T-helper 1 cell (primary cell): Measurements from ENCODE around the gene ANO1.

Experiments used
- DNase-seq, 5 donors: peaks; one replicate each; pipeline ENCODE4 v3.0.0-alpha.2; 2012 to 2020

ANO1 gene

DNA sequence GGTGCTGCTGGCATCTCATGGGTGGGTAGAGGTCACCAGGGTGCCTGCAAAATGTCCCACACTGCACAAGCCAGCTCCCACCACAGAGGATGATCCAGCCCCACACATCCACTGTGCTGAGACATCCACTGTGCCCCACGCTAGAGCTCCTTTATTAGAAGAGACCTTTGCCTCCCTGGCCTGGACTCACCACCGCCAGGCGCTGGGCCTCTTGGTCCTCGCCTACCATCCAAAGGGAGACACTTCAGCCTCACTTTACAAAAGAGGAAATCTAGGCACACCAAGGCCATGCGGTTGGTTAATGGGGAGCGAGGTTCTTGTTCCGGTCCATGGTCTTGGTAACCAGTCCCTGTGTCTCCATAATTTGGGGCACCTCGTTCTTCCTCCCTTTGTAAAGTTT lies 3.4 kb upstream of the ANO1 start:
- no peak for DNase-seq

DNA sequence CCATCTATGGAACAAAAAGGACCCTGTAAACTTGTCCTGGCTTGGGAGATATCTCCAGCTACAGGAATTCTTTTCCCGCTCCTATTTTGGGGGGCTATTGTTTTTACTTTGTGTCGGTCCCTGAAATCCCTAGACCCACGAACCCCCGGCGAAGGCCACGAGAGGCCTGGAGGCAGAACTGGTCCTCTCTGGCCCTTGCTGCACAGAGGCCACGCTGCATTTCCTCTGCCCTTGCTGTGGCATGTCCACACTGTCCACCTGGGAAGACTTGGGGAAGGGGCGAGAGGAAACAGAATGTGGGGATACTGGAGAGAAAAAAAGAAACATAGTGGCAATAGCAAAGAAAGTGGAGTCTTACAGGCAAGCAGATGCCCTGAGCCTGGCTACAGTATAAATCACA lies 2.3 kb upstream of the ANO1 start:
- no peak for DNase-seq

DNA sequence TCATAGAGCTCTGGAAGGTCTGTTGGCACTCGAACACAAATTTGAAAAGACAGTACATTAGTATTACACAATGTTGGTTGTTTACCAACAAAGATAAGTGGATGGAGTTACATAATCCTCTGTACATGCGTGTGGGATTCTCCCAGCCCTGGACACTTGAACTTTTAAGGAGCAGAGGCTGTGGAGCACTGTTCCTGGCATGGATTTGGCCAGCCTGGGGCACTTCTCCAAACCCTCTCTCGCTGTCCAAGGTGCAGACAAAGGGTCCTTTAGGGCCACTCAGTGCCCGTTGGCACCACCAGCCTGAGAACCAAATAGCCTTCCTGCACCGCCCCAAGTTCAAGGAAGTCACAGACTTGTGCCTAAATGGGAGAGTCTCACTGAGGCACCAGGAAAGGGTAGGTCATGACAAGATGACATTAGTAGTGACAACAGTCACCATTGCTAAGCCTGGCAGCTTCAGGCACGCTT lies 1.6 kb upstream of the ANO1 start:
- DNase-seq = no peak

DNA sequence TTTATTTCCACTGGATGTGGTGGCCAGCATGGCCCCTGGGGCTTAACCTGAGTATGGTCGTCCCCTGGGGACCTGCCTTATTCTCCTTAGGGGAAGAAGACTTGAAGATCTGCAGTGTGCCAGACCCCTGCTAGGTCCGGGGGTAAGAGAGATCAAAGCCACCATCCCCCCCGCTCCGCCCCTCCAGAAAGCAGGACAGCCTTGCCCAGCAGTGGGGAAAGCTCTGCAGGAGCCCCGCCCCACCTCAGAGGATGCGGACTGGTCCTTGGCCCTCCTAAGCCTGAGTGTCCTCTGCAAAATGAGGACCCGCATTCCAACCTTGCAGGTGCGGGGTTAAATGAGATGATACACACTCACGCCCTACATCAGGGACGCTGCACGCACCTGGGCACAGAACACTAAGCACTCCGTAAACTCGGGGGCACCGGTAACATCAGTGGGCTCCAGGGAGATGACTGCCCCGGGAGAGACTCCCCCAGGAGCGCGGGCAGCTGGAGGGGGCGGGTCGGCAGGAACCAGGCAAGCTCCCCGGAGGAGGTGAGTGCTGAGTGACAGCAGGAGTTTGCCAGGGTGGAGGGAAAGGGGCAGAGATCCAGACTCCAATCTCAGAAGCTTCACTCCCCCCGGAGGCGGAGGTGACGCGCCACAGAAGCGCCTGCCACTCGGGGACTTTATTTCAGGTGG lies 564 bp upstream of the ANO1 start:
- DNase-seq = no peak

DNA sequence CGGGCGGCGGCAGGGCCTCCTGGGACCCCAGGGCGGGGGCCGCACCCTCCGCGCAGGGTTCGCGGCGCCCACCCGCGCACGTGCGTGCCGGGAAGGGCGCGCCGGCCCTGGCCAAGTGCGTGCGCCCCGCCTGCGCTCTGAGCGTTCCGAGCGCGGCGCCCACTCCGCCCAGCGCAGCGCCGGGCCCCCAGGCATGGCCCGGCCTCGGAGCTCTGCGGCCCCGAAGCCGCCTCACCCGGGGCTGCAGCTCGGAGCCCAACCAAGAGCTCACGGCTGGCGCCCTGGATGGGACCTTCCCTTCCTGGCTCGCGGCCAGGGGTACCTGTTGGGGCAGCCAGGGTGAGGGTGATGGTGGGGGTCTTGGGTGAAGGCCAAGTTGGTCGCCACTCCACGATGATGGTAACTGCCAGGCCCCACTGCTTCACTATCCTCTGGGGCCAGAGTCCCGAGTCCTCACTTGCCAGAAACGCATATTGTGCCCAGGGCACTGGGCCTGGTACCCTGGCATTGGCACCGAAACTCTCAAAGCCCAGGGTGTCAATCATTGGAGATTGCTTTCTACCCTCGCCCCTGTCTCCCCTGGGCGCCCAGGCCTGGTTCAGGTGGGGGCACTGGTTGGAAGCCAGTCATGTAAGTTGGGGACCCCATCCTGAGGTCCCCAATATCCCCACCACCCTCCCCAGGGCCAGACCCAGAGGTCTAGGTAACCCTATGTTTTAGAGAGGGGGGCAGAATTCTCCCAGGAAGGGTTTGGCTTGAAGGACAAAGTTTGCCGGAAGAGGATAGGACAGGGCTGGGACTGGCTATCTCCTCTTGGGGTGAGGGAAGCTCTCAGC lies 882 bp downstream of the ANO1 start:
- no peak for DNase-seq

DNA sequence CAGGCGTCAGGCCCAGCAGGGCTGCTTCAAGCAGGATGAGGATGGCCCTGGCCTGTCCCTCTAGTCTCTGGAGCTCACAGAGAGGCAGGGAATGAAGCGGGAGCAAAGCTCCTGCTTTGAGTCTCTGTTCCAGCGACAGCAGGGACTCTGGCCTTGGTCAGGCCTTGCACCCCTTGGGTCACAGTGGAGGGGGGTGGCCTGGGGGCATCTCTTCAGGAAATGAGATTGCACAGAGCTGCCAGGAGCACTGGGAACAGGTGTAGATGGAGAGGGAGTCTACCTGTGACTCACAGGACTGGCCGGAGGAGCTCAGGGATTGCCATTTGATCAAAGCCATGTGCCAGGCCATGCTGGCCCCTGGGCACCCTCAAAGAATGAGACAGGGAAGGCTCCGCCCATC lies 1.6 kb downstream of the ANO1 start:
- no peak for DNase-seq

DNA sequence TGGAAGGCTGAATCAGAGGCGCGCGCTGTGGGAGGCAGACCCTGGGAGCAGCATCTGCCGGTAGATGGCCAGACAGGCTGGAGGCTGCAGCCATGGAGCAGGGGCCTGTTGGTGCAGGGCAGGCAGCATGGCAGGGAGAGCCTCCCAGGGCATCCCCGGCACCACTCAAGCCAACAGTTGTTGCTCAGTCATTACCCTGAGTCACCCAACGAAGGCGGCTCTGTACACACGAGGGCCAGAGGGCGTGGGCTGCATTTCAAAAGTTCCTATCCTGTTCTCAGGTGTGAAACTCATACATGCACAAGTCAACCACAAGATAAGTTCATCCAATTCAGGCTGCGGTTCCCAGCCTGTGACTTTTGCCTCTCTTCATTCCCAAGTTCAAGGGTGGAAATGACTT lies 2.6 kb downstream of the ANO1 start:
- DNase-seq = no peak

DNA sequence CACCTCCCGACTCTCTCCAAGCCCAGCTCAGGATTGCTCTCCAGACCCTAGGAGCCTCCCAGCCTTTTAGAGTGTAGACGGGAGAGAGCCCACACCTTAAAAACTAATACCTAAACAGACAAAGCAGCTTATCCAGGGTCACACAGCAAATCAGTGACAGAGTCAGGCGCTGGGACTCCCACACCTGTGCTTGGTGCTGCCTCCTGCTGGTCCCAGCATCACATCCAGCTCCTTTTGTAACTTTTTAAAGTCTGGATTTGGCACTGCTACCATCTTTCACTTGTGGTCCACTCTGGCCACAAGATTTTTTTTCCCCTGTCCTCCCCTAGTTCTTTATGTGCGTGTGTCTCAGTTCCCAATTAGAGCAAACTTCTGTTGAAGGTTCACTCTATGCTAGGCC lies 4.7 kb downstream of the ANO1 start:
- DNase-seq = no peak

DNA sequence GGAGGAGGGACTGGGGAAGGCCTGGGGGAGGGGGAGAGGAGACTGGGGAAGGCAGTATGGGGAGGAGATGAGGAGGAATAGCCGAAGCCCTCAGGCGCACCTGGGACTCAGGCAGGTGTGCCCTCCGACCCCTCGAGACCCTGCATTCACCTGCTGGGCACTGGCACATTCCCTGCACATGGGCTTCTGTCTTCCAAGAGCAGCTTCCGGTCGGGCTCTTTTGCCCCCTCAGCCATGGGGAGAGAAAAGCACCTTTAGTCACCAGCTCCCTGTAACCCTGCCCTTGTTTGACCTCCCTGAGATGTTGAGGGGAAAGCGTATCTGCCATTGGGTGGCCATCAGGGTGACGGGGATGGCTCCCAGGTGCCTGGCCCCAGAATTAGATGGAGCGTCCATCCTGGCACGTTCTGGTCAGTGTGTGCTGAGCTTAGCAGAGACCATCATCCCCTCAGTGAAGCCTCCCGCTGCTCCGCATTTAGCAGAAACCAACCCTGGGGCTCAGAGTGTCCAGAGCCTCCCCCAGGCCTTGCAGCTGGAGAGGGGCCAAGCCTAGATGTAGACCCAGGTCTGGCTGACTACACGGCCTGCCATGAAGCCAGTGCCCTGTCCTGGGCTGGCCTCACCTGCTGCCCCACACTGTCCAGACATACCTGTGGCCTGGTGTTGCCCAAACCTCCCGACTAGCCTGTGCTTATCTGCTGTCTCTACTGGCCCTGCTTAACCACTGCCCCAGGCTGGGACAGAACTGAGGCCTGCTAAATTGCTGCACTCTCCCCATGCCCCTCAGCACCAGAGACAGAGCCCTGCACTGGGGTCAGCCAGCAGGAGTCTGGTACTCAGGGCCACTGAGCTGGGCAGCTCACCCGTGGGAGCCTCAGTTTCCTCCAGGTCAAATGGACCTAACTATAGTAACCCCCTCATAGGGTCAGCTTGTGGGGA lies 6.2 kb downstream of the ANO1 start:
- DNase-seq = no peak

DNA sequence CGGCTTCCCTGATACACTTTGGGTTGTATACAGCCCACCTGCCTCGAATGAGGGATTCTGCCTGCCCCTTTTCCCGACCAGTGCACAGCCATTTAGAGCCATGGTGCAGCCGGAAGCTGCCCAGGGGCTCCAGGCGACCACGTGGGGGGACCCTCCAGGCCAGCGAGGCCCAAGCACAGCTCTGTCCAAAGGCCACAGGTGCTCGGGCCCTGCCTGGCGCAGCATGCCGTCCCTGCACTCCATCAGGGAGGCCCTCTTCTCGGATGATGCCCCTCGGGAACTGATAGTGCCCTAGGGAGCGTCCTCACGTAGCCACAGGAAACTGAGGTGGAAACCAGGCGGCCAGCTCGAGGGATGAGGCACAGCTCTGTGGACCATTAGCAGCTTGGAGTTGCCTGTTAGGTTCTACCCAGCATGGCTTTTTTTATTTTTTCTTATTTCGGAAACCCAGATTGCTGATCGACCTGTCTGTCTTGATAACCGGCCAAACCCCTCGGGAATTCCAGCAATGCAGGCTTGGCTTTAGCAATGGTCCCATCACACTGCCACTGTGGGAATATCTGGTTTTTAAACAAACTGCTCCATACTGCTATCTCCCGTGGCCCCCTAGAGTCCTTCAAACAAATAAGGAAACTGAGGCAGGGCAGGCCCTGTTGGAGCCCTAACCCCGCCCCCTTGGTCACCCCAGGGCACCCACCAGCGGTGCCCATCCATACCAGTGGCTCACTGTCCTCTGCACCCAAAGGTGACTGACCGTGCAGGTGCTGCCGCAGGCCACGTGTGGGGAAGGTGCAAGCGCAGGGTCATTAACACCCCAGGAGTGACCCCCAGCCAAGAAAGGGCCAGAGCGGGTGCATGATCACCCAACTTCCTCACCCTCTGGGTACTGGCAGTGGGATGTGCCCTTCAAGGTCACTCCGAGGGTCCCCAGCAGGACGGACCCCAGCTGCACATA lies 8.0 kb downstream of the ANO1 start:
- no peak for DNase-seq

DNA sequence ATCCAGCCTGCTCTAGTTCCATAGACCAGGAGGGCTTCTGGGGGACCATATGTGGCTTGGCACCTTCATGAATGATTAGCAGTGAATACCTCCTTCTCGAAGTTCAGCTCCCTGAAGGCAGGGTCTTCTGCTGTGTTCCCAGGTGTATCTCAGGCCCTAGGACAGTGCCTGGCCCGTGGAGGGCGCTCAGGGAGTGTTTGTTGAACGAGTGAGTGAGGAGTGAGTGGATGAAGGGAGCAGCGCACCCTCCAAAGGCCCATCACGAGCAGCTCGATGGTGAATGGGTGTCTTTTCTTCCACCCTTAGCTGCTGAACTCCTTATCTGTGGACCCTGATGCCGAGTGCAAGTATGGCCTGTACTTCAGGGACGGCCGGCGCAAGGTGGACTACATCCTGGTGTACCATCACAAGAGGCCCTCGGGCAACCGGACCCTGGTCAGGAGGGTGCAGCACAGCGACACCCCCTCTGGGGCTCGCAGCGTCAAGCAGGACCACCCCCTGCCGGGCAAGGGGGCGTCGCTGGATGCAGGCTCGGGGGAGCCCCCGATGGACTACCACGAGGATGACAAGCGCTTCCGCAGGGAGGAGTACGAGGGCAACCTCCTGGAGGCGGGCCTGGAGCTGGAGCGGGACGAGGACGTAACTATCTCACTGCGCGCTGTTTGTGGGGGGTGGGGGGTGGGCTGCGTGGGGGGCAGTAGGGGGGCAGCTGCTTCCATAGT lies 9.5 kb downstream of the ANO1 start:
- DNase-seq = no peak

DNA sequence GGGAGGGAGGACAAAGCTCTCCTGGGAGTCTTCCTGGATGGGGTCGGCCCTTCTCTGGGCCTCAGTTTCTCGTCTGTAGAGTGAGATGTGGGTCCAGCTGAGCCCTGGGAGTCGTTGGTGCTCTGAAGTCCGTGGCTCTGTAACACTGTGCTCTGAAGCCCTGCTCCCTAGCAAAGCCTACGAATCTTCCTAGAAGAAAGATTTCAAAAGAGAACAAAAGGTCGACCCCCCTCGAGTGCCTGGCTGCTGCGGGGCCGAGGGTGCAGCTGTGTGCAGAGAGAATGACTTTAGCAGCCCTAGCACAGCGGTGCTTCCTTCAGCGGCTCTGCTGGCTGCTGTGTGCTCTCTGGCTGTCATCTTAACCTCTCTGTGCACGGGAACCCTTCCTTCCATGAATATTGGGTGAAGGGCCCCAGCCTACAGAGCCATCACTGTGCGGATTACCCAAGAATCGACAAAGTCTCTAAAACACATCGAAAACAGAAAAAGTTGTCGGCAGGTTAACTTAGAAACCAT lies 10.7 kb downstream of the ANO1 start:
- no peak for DNase-seq

DNA sequence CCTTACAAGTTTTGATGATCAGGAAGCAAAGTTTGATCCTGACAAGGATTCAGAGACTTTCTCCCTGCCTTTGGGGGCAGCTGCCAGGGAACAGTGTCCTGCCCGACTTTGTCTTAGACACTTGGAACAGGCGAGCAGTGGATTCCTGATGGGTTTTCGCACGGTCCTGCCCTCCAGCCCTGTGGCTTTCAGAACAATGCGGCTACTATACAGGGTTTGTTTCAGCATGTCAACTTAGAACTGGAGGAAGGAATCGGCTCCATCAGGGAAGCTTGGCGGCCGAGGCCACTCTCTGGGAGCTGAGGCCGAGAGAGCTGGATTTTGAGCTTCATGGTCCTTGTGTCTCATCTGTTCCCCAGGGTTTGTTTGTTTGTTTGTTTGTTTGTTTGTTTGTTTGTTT lies 11.5 kb downstream of the ANO1 start:
- no peak for DNase-seq

DNA sequence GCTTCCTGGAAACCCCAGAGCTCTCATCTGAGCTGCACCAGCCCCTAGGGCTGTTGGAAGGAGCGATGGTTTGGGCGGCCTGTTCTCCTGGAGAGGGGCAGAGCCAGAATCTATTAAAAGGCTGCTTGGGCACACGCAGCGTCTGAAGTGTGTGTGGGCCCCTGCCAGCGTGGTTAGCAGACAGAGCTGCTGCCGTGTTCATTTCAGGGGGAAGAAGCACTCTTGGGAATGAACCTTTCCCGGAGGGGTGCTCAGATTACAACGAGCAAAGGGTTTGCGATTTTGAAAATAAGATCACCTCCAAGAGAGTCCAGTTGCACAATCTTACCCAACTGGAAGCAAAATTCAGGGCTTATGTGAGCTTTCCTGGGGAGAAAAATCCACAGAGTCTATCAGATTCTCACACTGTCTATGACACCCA lies 12.9 kb downstream of the ANO1 start:
- DNase-seq = no peak

DNA sequence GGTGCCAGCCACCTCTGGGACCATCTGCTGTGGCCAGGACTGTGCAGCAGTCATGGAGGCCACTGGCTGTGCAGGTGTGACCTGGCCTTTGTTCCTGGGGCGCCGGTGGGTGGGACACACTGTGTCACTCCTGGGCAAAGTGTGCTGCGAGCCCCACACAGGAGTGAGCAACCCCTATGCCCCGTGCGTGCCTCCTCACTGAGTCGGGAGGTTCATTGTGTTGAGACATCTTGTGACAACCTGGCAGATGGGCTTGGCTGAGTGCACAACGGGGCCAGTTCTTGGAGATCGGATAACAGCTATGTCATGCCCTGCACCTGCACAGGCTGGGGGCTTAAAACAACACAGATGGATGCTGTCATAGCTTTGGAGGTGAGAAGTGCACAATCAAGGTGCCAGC lies 13.5 kb downstream of the ANO1 start:
- no peak for DNase-seq

DNA sequence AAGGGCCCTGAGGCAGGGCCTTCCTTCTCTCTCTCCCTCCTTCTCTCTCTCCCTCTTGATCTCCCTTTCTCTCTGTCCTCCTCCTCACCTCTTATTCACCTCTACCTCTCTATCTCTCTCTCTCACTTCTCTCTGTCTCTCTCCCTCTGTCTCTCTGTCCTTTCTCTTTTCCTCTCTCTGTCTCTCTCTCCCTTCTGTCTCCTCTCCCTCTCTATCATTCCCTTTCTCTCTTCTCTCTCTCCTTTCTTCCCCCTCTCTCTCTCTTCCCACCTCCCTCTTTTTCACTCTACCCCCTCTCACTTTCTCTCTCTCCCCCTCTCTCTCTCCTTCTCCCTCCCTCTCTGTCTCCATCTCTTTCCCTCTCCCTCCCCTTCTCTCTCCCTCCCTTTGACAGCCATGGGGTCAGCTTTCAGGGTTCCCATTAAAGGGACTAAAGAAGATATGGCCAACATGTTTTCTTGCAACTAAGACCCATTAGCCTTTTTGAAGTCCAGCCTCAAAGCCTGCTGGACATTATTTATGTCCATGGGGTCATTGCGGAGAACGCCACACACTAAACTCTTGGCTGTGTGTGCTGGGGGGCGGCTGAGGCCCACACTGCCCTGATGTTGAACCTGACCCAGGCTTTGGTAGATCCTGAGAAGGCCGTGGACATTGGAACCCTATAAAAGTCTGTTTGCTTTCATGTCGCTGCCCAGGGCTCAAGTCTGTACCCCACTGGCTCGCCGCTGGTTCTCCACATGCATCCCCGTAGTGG lies 15.0 kb downstream of the ANO1 start:
- DNase-seq = no peak

DNA sequence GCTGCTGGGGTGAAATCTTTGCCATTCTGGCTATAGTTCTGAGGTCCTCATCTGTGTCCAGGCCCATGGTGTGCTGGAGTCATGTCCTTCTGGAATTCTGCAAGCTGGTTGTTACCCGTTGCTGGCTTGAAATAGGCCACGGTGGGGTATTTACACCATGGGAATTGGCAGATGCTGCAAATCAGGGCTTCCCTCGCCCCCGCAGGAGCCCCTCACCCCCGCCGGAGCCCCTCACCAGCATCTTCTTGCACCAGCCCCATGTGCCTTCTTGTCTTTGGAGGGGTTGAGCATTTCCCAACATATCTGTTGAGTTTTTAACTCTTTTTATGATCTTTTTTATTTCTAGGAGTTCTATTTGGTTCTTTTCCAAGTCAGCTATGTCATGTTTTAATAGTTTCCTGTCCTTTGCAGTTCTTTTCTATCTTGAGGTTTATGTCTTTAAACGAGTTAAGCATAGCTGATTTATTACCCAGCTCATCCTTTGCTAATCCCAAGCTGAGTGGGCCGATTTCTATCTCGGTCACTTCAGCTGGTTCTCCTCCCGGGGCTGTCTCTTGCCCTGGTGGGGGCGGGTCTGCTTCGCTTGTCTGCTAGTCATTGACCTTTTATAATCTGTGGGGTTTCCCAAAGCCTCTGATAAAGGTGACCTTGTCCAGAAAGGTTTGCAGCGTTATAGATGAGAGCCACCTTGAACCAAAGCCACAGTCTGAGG lies 17.6 kb downstream of the ANO1 start:
- no peak for DNase-seq

DNA sequence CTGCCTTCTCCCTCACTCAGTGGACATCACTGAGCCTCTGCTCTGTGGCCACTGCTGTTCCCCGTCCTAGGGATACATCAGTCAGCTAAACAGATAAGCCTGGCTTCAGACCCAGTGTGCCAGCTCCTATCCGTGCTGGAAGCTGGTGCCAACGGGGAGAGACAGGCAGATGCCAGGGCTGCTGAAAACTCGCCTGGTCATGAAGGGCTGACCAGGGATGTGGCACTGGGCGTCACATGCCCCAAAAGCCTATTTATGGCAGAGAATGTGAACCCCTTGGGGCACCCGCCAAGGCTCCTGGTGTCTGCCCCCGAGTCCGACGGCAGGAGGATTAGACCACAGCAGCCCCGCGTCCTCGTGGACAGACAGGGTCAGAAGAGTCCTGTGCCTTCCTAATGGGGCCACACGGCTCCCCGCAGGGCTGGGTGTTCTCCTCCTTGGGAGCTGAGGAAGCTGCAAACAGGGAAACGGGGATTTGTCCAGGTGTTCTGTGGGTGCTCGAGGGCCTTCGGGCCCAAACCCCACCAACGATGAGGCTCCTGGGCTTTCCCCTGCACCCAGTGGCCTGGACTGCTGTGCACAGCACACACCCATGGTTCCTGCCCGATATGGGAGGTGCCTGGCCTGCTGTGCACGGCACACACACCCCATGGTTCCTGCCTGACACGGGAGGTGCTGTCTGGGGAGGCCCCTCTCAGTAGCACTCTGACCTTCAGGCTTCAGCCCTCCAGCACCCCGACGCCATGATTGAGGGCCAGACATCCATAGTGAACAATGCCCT lies 19.9 kb downstream of the ANO1 start:
- DNase-seq = no peak

DNA sequence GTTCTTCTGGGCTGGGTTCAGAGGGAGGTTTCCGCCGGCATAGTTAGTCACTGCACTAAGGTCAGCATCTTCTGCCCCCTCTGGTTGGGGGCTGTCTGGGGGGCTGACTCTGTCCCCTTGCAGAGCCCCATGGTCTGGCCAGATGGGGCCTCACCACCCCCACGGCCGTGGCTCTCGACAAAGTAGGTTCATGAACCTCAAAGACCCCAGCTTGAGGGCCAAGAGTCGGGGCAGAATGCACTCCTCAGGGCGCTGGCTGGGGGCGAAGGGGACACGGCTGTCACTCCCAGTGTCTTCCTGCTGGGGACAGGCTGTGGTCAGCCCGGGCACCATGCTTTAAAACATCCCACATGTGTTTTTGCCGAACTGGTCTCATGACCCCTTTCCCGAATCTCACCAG lies 20.8 kb downstream of the ANO1 start:
- DNase-seq = no peak
